Breast epithelium (tissue), 4 donors: ENCODE data around the gene CLDN9. TPM values are rescaled to one million over a fixed set of nuclear protein-coding genes. Genes with fewer than 3 reads are reported as not detected.

Experiments used
- DNase-seq, 2 donors: peaks; one replicate each; pipeline ENCODE4 v3.0.0-alpha.2; 2019; ENCODE audit warnings: low spot score in 2 of 2
- H3K27ac ChIP-seq, 2 donors: fragments of 200-600 bp; sonication (generic) in 1 of 2; one replicate each; pipeline ENCODE4 v1.5.1; 2016 to 2019; ENCODE audit warnings: mild to moderate bottlenecking in 1 of 2
- H3K27me3 ChIP-seq, 2 donors: fragments of 200-600 bp; sonication (generic) in 1 of 2; one replicate each; pipeline versions ENCODE4 v1.5.1 to v1.6.0; 2017 to 2019; ENCODE audit warnings: control low read depth in 1 of 2, mild to moderate bottlenecking in 1 of 2
- H3K36me3 ChIP-seq: fragments of 200-600 bp; one replicate; pipeline ENCODE4 v1.5.1; 2019
- H3K4me1 ChIP-seq, 2 donors: fragments of 200-600 bp; sonication (generic); one replicate each; pipeline ENCODE4 v1.5.1; 2016 to 2019; ENCODE audit warnings: control low read depth in 1 of 2
- H3K4me3 ChIP-seq, 3 donors: fragments of 200-600 bp; sonication (generic); 1 replicate in 2 of 3; 2 replicates in 1 of 3; pipeline ENCODE4 v1.5.1; 2016 to 2019; ENCODE audit warnings: mild to moderate bottlenecking in 3 of 3, moderate library complexity in 2 of 3
- H3K9me3 ChIP-seq, 2 donors: fragments of 200-600 bp; sonication (generic) in 1 of 2; one replicate each; pipeline ENCODE4 v1.5.1; 2016 to 2019; ENCODE audit warnings: control low read depth in 1 of 2
- POLR2A ChIP-seq: fragments of 450-650 bp; IDR thresholded peaks from one replicate; pipeline ENCODE4 v1.6.1; 2016; ENCODE audit warnings: antibody characterized with exemption, mild to moderate bottlenecking, moderate library complexity
- POLR2AphosphoS5 ChIP-seq, 3 donors: sonication (generic); formaldehyde crosslinking; IDR thresholded peaks; one replicate each; pipeline ENCODE4 v1.6.1; 2017; ENCODE audit warnings: antibody characterized with exemption in 3 of 3
- intact Hi-C: fragments of 100-400 bp; cut with DNase I; formaldehyde crosslinking; loops from one replicate; pipeline ENCODE4 v1.15.1; 2023; ENCODE audit warnings: low total_unique reads
- total RNA-seq, 3 donors: library from RNA; depleted of rRNA; stranded (reverse); fragments of >200 nt; gene quantifications; one replicate each; pipeline ENCODE4 v1.1.0, GENCODE V29; 2016
- TF ChIP-seq, protein P1 (sequence below), 3 donors: fragments of 450-650 bp; IDR thresholded peaks; one replicate each; pipeline ENCODE4 v1.5.1; 2016 to 2017; ENCODE audit warnings: antibody characterized with exemption in 3 of 3, mild to moderate bottlenecking in 3 of 3, moderate library complexity in 3 of 3

Gene CLDN9
- total RNA-seq, 3 donors from 2014 or later: 0.15 TPM; not detected in 2

DNA sequence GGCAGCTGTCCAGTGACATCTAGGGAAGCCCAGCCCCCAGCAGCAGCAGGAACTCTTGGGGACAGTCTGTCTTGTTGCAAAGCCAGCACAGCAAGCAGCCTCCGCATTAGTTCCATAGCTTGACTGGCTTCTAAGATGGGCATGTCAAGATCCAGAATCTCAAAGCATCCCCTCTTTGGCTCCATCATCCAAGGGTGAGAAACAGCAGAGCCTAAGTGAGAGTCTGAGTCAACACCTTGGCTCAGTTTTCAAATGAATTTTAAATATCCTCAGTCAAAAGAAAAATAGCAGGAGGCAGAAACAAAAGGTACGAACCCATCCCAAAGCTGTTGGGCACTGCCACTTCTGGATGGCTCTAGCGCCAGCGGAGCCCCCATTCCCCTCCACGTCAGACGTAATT, 2.2 kb downstream of the CLDN9 start:
- TF ChIP-seq, protein P1, sequence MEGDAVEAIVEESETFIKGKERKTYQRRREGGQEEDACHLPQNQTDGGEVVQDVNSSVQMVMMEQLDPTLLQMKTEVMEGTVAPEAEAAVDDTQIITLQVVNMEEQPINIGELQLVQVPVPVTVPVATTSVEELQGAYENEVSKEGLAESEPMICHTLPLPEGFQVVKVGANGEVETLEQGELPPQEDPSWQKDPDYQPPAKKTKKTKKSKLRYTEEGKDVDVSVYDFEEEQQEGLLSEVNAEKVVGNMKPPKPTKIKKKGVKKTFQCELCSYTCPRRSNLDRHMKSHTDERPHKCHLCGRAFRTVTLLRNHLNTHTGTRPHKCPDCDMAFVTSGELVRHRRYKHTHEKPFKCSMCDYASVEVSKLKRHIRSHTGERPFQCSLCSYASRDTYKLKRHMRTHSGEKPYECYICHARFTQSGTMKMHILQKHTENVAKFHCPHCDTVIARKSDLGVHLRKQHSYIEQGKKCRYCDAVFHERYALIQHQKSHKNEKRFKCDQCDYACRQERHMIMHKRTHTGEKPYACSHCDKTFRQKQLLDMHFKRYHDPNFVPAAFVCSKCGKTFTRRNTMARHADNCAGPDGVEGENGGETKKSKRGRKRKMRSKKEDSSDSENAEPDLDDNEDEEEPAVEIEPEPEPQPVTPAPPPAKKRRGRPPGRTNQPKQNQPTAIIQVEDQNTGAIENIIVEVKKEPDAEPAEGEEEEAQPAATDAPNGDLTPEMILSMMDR (IDR thresholded peaks at IDR 0.05): no peak
- no peak for TF ChIP-seq POLR2AphosphoS5 (IDR thresholded peaks at IDR 0.05)
- no peak for TF ChIP-seq POLR2A
- H3K27ac ChIP-seq: no peak overlapping the region

DNA sequence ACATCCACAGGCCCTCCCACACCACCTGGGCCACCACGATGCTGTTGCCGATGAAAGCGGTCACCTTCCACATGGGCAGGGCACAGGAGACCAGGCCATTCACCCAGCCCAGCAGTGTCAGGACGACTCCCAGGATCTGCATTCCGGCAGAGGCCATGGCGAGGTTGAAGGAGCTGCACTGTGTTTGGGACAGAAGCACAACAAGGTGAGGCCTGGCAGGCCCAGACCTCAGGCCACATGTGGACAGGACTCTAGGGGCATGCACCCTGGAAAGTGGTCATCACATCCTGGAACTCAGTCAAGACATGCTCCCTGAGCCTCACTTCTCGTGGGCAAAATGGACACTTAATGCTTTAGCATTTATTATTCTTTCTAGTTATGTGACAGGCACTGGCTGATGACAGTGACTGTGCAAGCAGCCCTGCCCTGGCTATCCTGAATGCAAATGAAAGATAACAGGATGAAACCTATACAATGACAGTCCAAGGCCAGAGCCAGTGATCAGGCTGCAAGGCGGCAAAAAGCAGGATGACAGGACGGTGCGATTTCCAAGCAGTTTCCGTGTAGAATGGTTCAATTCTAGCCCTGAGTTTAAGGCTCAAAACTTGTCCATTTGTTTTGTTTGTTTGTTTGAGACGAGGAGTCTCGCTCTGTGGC, 3.3 kb downstream of the CLDN9 start:
- Histone ChIP-seq H3K27ac (no peak overlapping the region), H3K27me3 (peaks cover 3 to 36% of the 10 kb centered on the region in 2 donors), H3K4me3 (no peak overlapping the region), H3K4me1 (no peaks in the 10 kb centered on the region), H3K36me3 (no peaks in the 10 kb centered on the region), H3K9me3 (no peaks in the 10 kb centered on the region)
- TF ChIP-seq, protein P1 (IDR thresholded peaks at IDR 0.05): no peak
- TF ChIP-seq POLR2AphosphoS5 (IDR thresholded peaks at IDR 0.05) (no peak), POLR2A (no peak)
- intact Hi-C loops: no loop called here
- no peak for DNase-seq

More for the DNA sequence above, 2.2 kb downstream of the CLDN9 start:
- Histone ChIP-seq H3K36me3 (no peaks in the 10 kb centered on the region), H3K9me3 (no peaks in the 10 kb centered on the region), H3K4me1 (no peaks in the 10 kb centered on the region), H3K4me3 (no peak overlapping the region), H3K27me3 (peaks cover 3 to 40% of the 10 kb centered on the region in 2 donors)
- DNase-seq: no peak
- intact Hi-C loops: no loop called here

DNA sequence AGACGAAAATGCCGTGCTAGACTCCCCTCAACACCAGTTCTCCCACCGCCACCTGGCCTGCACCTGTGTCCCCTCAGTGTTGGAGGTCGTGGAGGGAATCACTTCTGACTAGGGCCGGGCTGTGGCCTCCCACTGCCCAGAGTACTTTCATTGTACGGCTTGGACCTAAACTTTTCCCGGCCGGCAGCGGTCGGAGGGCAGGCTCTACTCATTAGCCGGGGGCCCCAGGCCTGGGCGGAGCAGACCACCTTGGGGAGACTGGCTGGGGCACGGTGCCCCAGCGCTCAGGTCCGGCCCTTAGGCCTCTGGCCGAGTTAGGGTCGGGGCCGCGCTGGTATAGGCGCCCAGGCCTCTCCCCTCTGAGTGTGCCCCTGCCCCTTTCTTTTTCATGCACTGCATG, 4.6 kb downstream of the CLDN9 start:
- intact Hi-C loops: no loop called here
- no peak overlapping the region for H3K4me3 ChIP-seq
- H3K27me3 ChIP-seq: peaks cover 3 to 26% of the 10 kb centered on the region in 2 donors
- no peak for DNase-seq
- TF ChIP-seq, protein P1 (IDR thresholded peaks at IDR 0.05): no peak
- H3K36me3 ChIP-seq: no peaks in the 10 kb centered on the region
- no peaks in the 10 kb centered on the region for H3K9me3 ChIP-seq
- peaks cover 6 to 9% of the 10 kb centered on the region in 2 donors for H3K4me1 ChIP-seq
- H3K27ac ChIP-seq: no peak overlapping the region

DNA sequence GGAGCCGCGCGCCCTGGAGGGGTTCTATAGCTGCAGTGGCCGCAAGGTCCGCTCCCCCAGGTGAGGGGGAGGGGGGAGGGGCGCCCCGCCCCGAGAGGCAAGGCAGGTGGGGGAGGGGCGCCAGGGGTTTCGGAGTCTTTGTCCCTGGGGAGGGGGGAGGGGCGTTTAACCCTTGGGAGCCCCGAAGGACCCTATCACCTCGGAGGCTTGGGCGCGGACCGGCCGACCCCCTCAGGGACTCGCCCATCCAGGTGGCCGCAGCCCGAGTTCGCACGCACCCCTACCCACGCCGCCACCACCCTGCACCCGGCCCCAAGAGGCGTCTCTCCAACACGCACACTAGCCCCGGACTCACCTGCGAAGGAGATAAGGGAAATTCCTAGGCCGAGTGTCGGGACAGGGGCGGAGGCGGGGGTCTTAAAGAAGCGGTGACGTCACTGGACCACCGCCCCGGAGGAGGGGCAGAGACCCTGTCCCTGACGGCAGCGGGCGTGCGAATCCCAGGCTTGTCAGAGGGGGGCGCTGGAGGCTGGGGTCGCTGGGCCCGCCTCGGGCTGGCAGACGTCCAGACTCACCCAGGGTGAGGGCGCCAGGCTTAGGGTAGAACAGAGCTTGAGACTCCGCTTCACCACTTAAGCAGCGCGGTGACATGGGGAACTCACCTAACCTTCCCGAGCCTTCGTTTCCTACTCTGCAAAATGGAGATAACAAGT, 5.2 kb downstream of the CLDN9 start, which contains the start of gene CLDN6:
Gene CLDN6, minus strand, starts transcription at position 390 of the 713 bp plus-strand sequence. CDS start 2,162 bp downstream, outside the sequence.
- intact Hi-C loops: no loop called here
- H3K27me3 ChIP-seq: peaks cover 3 to 23% of the 10 kb centered on the region in 2 donors
- no peaks in the 10 kb centered on the region for H3K9me3 ChIP-seq
- H3K4me3 ChIP-seq: no peak within 1 kb of the TSS
- TF ChIP-seq, protein P1 (IDR thresholded peaks at IDR 0.05): no peak
- TF ChIP-seq POLR2A (no peak), POLR2AphosphoS5 (IDR thresholded peaks at IDR 0.05) (no peak)
- DNase-seq: no peak
- H3K4me1 ChIP-seq: peaks cover 11 to 15% of the 10 kb centered on the region in 2 donors
- H3K36me3 ChIP-seq: no peaks in the 10 kb centered on the region
- no peak within 1 kb of the TSS for H3K27ac ChIP-seq
